Activated CD4-positive, CD25-positive, alpha-beta regulatory T cell treated with anti-CD3 and anti-CD28 coated beads, Interleukin-2, amount 50 U/mL, for 16 hours (primary cell): ENCODE measurements around the gene ARL17B.
A peak's percentile ranks its signal among the peaks of the same experiment; 100 is the strongest.
"Not testable (repeated sequence)": the region's sequence is repeated elsewhere in the genome, so short reads cannot be mapped to it uniquely, and the experiment has no call there.

ENCODE experiments used
- DNase-seq: peaks from one replicate; pipeline ENCODE4 v3.0.0-alpha.2; 2020; ENCODE audit warnings: low read depth, low spot score

Gene ARL17B

DNA sequence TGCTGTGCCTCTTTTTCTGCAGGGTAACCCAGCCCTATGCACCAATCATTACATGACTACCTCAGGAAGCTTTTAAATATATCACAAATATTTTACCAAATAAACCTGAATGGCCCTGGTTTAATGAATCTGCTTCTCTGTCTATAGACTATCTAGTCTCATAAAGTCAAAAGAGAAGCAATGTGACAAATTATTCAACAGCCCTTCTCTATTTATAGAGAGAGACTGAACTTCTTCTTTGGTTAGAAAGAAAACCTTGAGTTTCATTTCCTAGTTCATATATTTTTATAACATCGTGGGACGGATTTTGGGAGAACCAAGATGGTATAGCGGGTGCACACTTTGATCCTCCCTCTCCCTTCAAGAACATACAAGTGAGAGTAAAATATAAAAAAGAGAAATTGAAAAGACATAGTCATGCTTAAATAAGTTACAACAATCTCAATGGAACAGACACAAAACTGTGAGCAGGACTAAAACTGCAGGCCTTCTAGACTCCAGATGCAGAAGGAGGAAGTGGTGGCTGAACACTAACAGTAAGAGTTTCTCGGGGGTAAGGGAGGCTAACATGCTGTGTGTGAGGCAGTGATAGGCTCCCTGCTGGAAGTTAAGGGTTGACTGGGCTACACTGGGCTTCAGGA, 70.5 kb downstream of the ARL17B start:
- not testable (repeated sequence) for DNase-seq

DNA sequence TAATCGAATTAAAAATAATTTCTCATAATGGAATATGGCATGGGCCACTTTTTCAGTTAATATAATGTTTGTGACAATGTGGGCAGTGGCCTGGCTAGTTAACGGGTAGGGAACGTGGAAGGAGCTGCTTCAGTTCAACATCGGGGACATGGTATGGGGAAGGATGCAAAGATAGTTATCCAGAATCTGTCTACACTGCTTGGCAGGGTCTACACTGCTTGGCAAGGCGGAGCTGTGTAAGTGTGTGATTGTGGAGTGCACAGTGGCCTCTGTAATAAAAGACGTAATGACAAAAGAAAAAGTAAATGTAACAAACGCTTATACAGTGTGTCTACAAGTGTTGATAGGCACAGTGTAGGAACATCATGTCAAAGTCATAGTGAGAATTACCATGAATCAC, 74.0 kb downstream of the ARL17B start:
- DNase-seq: not testable (repeated sequence)

DNA sequence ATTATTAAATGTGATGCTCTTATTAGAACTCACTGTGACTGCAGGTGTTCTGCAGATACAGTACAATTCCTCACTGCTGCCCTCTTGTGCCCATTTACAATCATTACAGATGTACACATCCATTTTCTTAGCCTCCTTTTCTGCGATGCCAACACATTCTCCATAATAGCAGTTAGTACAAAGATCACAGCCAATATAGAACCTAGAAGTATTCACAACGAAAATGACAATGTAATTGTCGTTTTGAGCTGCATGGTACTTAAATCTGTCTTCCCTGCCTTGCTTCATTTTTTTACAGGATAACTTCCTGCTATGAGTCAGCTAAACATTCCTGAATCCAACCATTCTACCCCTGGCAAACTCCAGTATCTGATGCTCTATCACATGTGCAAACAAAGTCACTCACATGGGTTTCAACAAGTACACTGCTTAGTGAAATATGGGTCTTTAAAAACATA, 74.8 kb downstream of the ARL17B start:
- DNase-seq: peak; percentile 46

DNA sequence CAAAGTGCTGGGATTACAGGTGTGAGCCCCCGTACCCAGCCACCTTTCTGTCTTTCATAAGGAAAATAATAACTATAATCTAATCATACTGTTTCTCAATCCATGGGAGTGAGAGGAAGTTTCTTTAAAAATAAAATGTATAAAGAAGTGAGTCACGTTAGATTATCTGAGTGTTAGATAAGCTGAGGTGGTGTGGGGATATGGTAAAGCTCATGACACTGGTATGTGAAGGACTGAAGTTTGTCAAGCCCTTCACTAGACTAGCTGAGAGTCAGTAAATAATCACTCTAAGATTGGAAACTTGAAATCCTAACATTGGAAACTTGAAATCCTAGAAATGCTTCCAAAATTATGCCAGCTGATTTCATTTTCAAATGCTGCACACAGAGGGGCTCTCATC, 76.1 kb downstream of the ARL17B start:
- DNase-seq: not testable (repeated sequence)

DNA sequence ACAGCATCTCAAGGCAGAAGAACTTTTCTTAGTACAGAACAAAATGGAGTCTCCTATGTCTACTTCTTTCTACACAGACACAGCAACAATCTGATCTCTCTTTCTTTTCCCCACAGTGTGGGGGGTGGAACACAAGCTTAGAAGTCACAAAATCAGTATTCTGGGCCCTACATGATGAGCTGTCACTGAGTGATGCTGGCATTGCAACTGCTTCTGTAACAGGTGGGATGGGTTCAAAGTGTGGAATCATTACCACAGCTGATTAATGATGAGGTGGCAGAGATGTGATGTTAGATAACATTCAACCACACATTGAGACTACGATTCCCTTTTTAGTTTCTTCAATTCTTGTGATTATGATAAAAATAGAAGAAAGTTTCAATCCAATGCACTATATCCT, 77.1 kb downstream of the ARL17B start:
- peak; percentile 31 for DNase-seq

DNA sequence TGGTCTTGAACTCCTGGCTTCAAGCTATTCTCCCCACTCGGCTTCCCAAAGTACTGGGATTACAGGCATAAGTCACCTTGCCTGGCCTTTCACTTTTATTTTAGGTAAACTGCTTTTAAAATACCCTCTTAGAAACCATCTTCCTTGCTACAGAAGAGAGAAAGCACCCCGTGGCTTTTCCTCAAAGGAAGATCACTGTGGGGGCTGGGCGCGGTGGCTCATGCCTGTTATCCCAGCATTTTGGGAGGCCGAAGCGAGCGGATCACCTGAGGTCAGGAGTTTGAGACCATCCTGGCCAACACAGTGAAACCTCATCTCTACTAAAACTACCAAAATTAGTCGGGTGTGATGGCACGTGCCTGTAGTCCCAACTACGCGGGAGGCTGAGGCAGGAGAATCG, 78.9 kb downstream of the ARL17B start:
- not testable (repeated sequence) for DNase-seq

DNA sequence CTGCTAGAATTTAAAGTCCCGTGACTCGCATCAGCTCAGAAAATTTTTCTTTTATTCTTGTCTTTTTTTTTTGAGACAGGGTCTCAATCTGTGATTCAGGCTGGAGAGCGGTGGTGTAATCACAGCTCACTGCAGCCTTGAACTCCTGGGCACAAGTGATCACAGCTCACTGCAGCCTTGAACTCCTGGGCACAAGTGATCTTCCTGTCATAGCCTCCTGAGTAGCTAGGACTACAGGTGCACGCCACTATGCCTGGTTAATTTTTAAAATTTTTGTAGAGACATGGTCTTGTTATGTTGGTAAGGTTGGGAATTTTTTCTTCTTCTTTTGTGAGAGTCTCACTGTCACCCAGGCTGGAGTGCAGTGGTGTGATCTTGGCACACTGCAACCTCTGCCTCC, 80.2 kb downstream of the ARL17B start:
- DNase-seq: not testable (repeated sequence)

DNA sequence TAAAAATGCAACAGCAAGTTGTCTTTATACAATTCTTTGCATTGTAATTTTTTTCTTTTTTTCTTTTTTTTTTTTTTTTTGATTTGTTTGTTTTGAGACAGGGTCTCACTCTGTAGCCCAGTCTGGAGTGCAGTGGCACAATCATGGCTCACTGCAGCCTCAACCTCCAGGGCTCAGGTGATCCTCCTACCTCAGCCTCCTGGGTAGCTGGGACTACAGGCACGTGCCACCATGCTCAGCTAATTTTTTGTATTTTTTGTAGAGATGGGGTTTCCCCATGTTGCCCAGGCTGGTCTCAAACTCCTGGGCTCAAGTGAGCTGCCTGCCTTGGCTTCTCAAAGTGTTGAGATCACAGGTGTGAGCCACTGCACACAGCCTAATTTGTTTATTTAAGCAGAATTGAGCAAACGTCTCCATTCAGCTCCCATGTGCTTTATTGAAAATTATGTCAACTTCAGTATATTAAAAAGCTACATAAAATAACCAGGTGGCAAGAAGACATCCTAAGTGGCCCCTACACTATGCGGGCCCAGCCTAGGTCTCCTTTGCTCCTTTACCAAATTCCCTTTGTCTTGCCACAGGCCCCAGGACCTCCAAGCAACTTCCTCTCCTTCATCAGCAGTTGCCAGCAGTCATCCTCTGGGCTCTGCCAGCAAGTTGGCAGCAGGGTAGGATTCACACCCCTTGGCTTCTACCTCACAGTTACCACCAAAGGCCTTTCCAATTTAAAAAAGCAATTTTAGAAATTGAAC, 84.7 kb downstream of the ARL17B start:
- not testable (repeated sequence) for DNase-seq

DNA sequence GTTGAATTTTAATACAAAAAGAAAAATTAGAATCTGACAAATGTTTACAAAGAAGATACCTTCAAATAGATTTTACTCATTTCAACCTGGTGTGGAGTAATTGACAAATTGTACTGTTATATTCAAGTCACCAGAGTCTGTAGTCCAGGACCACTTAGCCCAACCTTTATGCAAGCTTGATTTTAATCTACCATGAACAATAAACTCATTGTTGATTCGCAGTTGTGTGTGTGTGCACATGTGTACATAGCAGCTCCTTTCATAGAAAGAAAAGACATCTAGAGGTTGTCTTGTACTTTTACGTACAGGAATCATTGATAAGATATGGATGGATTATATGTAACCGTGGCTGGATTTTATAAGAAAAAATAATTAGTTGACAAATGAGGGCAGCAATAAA, 87.3 kb downstream of the ARL17B start:
- no peak for DNase-seq

DNA sequence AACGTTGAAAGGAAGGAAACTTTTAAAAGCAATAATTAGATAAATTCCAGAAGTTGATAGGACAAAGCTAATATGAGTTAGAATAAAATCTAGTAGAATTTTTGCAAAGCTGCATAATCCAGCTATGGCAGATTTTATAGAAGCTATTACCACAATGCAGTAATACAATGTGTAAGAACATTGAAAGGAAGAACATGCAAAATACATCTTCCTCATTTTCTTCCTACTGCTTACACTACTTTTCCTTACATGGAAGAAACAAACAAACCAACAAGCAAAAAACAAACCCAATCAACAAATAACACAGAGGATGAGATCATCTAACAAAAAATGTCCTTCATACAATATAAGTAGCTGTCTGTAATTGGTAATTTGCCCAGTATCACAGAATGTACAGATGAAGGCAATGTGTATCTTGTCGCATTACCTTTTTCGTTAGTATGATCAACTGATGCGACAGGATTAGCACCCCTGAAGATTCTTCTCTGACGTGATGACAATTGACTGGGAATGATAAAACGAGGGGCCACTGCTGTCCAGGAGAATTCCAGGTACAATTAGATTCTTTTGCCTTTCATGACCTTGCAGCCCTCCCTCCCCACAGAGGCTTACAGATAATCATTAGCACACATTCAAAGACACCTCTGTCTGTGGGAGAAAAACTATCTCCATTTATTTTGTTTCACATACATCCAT, 87.9 kb downstream of the ARL17B start:
- no peak for DNase-seq

DNA sequence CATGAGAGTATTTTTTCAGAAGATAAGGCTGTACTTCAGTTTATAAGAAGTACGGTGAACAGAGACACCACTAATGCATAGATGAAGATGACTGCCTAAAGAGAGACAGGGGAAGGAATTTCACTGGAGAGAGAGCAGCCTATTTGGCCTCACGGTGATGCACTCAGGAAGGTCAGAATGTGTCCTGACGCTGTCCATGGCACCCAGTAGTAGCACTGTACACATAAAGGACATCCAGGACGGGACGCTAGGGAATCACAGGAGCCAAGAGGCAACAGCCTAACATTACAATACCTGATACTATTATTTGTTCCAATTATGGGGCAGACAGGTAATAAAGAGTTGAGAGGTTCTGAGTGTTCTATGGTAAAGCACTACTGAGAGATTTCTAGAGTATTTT, 91.5 kb downstream of the ARL17B start:
- no peak for DNase-seq

DNA sequence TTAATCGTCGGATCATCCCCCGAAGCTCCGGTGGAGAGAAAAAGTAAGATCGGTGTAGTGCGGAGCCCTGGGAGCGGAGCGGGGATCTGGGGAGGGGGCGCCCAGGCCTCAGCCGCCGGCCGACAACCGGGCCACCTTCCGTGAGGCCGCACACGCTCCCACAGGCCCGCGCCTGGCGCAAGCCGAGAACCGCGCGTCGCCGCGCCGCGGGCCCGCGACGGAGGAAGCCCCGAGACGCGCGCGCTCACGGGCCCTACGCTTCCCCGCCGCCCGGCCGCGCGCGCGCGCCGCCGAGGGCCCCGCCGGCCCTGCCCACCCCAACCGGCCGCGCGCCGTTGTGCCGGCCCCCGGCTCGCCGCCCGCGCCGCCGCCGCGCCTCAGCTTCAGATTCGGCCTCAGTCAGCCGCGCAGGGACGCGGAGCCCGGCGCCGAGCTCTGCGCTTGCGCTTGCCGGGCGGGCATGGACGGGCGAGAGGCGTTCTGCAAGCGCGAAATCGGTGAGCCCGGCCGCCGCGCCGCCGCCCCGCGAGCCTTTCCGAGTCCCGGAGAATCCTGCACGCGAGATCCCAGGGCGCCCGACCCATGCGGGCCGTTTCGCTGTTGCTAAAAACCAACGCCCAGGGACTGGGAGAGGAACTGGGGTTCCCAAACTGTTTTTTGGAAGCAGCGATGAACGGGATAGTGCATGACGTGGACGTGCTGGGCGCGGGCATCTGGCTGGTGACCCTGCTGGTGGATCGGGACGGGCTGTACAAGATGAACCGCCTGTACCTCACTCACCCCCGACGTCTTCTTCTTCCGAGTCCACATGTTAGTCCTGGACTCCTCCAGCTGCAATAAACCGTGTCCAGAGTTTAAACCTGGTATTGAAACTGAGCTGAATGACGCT, 94.7 kb downstream of the ARL17B start:
- peak; percentile 75 for DNase-seq

DNA sequence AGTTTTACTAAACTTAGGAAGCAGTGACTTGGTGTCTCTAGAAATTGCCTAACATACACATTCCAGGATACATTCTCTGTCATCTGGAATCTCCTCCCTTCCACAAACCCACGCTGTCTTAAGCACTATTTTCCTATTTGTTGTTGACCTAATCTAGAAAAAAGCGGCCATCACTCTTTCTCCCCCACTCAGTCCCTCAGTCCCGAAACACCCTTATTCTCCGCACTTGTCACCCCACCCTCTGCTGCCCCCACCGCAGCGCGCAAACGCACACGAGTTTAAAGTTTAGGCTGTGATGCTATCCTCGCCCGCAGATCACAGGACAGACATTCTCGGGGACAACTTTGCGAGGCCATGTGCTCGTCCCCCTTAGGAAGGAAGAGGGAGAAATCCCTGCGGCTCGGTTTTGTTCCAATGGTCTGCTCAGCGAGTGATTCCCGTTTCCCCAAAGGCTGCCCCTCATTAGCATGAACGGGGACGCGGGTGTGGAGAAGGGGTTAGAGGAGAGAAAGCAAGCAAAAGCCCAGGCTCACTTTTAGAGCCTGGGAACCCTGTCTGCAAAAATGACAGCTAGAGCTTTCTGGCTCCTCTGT, 95.4 kb downstream of the ARL17B start:
- not testable (repeated sequence) for DNase-seq

DNA sequence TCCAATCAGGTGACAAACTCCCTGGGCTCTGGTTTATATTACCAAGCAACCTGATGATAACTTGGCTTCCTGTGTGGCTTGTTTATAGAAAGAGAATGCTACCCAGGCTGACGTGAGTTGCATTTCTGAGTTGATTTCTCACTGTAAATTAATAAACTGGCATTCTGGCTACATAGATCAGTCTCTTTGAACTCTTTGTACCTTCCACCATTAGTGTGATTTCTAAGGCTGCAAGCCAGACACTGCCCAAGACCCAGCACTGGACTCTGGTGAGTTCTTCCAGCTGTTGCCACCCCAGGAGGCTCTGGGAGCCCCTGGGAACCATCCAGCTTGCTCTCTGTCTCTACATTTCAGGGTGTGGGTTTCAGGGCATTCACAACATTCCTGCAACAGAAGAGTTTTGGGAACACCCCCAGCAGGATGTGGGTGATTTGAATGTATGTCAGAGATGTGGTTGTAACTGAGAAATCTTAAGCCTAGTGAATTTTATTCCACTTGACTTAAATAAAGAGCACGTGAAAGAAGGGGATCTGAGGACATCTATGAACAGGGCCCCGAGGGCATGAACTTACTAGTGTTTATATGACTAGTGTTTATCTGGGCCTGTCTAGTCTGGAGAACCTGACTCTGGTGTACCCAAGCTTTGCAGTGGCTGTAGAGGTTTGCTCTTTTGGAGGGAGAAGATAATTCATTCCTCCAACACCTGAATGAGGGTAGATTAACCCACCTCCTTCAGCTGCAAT, 96.9 kb downstream of the ARL17B start:
- DNase-seq: no peak

DNA sequence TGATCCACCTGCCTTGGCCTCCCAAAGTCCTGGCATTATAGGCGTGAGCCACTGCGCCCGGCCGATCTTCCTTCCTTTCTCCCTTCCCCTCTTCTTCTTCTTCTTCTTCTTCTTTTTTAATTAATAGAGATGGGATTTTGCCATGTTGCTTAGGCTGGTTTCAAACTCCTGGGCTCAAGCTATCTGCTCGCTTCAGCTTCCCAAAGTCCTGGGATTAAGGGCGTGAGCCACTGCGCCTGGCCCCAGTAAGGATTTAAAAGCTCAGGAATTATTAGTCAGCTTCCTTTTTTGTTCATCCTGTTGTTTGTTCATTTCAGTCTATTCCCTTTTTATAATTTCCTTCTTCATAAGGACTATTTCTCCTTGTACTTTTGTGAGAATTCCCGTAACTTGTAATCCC, 99.3 kb downstream of the ARL17B start:
- DNase-seq: no peak

DNA sequence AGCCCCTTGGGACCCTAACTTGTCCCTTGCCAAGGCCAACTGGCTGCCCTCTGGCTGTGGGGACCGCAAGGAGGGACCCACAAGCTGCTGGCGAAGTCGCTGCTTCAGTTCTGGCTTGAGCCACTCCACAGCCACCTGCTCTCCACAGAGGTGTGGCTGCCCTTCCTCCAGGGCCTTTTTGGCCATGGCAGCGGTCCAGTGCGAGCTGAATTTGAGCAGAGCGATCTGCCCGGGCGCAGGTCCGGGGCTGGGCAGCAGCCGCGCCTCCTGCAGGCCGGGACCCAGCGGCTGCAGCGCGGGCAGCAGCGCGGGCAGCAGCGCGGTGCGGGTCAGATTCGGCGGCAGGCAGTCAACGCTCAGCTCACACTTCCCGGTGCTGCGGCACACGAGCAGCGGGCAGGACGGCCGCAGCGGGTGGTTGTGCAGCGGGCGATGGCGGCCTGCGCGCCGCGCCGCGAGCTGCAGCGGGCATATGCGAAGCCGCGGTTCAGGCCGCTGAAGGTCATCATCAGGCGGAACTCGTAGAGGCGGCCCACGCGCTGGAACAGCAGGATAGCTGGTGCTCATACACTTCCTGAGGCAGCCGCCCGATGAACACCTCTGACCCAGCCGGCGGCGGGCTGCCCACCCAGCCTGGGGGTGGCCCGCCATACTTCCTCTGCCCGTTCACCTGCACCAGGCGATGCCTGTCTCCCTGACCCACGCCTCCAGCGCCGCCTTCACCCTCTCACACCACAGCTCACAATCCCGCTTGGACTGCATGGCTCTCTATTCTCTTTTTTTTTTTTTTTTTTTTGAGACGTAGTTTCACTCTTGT, 101.5 kb downstream of the ARL17B start:
- not testable (repeated sequence) for DNase-seq

DNA sequence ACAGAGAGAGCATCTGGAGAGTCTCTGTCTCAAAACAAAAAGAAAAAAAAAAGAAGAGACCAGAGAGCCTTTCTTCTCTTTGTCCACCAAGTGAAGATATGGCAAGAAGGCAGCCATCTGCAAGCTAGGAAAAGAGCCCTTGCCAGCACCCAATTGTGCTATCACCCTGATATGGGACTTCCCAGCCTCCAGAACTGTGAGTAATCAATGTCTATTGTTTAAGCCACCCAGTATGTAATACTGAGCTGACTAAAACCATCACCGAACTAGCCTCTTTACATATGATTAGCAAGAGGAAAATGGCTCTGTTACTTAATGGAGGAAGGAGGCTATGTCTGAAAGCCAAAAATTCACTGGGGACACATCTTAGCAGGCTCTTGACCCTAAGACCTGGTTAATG, 105.2 kb downstream of the ARL17B start:
- DNase-seq: not testable (repeated sequence)

DNA sequence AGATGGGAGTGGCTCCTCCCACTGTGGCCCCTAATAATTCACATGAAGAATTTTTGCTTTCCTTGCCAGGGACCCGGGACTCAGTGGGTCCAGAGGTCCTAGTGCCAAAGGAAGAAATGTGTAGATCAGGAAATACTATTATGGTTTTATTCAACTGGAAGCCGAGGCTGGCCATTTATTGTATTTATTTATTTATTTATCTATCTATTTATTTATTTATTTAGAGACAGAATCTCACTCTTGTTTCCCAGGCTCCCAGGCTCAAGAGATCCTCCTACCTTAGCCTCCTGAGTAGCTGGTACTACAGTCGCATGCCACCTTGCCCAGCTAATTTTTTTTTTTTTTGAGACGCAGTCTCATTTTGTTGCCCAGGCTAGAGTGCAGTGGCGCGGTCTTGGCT, 107.4 kb downstream of the ARL17B start:
- DNase-seq: not testable (repeated sequence)

DNA sequence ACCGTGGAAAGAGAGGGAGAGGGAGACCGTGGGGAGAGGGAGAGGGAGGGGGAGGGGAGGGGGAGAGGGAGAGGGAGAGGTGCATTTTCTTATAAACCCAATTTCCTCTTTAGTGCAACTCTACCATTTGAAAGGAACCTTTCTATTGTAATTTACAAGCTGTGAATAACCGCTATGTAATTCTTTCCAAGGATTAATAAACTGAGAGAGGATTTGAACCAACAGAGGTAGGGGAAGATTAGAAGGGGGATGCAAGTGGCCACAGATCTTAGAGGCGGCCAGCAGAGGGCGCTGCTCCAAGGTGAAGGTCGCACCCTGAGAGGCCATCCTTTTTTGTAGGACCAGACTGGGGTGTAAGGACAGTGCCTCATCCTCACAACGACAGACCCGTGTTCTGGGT, 107.8 kb downstream of the ARL17B start:
- DNase-seq: peak; percentile 67

DNA sequence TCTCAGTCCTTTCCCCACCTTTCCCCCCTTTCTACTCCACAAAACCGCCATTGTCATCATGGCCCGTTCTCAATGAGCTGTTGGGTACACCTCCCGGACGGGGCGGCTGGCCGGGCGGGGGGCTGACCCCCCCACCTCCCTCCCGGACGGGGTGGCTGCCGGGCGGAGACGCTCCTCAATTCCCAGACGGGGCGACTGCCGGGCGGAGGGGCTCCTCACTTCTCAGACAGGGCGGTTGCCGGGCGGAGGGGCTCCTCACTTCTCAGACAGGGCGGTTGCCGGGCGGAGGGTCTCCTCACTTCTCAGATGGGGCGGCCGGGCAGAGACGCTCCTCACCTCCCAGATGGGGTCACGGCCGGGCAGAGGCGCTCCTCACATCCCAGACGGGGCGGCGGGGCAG, 108.8 kb downstream of the ARL17B start:
- DNase-seq: not testable (repeated sequence)
